Mesenteric fat pad (tissue), 1 donor: ENCODE measurements around the gene COL15A1. TPM values are rescaled to one million over a fixed set of nuclear protein-coding genes. Genes with fewer than 3 reads are reported as not detected.

ENCODE experiments used
- DNase-seq: peaks from one replicate; pipeline ENCODE4 v3.0.0-alpha.2; 2020; ENCODE audit warnings: low spot score
- total RNA-seq: library from RNA; stranded (reverse); fragmentation: NEBNext Ultra II Directional; extraction: Animal tissue kit (Norgen Biotek cat#: 25700); gene quantifications from one replicate; pipeline ENCODE4 v1.2.1, GENCODE V29; 2021
- donor health status: DM: yes; HTN: yes; CAD: no.

The COL15A1 gene
- total RNA-seq, 1 donor from 2014 or later, result 73.3 TPM

DNA sequence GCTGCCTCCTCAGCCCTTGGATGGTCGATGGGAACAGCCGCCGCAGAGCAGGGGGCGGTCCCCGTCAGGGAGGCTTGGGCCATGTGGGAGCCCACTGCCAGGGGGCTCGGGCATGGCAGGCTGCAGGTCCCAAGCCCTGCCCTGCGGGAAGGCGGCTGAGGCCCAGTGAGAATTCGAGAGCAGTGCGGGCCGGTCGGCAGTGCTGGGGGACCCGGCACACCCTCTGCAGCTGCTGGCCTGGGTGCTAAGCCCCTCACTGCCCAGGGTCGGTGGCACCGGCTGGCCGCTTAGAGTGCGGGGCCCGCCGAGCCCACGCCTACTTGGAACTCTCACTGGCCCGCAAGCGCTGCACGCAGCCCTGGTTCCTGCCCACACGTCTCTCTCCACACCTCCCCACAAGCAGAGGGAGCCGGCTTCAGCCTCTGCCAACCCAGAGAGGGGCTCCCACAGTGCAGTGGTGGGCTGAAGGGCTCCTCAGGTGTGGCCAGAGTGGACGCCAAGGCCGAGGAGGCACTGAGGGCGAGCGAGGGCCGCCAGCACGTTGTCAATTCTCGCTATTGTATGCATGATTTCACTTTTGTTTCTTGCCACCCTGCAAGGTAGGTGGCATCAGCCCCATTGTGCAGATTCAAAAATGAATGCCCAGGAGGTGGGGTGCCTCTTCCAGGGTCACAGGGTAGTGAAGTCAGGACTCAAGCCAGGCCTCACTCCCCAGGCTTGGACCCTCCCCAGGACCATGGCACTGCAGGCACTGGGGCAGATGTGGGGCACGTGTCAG, 48.6 kb downstream of the COL15A1 start:
- no peak for DNase-seq

- DNase-seq, result no peak
Measured at GRCh38 chr9:98992885-98993569, 49.3 kb downstream of the COL15A1 start.

GRCh38 chr9:98993570-98993945, 49.9 kb downstream of the COL15A1 start:
- no peak for DNase-seq

GRCh38 chr9:98994172-98995058, 50.7 kb downstream of the COL15A1 start:
- DNase-seq, result no peak

- no peak for DNase-seq
Measured at GRCh38 chr9:98995059-98995671, 51.5 kb downstream of the COL15A1 start.

DNA sequence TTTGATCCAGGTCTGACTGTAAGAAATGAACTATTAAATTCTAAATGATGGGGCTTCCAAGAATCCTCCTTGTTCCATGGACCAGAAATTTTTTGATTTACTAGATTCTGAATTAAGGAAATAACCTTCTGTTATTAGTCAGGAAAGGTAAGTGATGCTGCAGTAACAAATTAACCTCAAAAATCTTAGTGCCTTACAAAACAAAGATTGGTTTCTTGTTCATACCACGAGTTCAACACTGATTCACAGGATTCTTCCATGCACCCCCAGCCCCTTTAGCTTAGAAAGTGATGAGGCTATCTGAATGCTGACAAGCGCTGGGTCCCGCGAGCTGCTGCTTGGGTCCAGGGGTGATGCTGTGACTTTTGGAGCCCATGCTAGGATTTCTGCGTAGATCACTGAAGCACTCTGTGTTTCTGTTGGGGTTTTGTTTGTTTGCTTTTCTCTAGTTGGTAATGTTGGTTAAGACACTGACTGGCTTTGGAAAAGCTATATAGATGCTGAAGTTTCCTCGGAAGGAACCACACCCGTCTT, 52.3 kb downstream of the COL15A1 start:
- DNase-seq, result no peak

- no peak for DNase-seq
Measured at GRCh38 chr9:98997604-98998003, 53.9 kb downstream of the COL15A1 start.

DNA sequence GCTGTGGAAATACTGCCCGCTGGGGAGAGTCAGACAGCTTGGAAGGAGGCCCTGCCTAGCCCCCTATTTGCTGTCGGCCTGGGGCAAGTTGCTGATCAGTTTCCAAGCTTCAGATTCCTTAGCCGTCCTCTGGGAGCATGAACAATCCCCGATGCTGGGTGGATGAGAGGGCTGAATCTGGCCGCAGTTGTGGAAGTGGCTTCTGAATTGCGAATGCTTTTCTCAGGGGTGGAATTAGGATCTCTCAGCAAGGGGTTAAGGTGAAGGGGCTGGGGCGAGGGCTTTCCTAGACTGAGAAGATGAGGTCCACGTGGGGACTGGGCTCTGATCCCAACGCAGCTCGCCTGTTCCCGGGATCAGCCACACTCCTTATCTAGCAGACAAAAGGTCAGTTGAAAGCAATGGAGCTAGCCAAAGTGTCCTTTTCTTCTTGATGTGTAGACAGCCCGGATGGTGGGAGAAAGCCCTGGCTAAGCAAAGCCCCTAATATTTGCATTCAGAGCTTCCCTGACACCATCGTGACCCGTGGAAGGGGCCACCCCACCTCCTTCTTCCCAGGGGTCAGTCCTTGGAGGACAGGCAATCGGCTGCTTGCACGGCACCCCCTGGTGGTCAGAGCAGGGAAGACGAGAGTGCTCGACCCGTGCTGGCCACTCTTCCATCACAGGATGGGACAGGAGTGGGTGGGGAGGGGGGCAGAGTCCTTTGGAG, 54.9 kb downstream of the COL15A1 start:
- DNase-seq, result peak; percentile 95

DNA sequence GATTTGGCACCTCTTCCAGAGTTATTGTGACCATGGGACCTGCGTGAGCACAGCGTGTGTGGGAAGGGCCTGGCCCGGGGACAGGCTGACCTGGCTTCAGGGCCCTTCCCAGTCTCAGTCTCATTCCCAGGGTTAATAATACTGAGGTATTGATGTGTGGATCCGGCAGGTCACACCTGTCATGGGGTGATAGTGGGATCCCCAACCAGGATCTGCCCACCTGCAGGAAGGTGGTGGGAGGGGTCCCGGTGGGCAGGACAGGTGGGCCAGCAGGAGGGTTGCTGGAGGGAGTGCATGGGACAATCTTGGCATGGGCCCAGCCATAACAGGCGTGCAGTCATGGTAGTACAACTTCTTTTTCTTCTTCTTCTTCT, 55.4 kb downstream of the COL15A1 start:
- DNase-seq, result no peak

DNA sequence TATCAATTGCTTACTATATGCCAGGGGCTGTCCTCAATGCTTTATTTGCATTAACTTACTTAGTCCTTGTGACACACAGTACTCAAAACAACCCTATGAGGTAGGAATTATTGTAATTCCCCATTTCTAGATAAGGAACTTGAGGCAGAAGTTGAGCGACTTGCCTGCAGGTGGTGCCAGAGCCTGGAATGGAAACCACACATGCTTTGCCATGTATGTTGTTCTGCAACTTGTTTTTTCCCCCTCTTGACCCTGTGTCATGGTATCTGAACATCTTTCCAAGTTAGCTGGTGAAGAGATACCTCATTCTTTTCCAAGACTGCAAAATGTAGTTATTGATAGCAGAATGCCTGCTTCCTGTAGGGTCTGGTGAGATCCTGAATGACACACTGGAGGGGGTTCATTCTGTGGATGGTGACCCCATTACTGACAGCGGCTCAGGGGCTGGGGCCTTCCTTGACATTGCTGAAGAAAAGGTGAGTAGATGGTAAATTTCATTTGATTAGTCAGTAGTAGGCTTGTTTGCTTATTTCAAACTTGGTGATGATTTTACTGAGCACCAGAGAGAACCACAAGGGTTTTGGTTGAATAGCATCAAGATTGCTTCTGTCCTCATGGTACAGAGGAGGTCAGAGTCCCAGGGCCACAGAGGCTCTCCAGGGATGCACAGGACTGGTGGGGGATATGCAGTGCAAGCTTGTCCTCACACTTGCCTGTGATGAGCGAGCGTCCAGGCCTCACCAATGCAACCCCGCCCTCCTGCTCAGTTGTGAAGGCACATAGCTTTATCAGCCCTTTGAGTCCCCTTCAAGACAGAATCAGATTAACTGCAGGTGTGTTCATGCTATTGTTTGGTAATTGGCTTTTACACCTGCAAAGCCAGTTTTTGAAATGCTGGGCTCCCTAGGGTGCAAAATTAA, 57.0 kb downstream of the COL15A1 start:
- DNase-seq, result no peak

GRCh38 chr9:99001892-99002291, 58.2 kb downstream of the COL15A1 start:
- DNase-seq, result no peak

- DNase-seq, result no peak
Measured at GRCh38 chr9:99002706-99003105, 59.0 kb downstream of the COL15A1 start.

- DNase-seq, result no peak
Measured at GRCh38 chr9:99003308-99003707, 59.6 kb downstream of the COL15A1 start.

DNA sequence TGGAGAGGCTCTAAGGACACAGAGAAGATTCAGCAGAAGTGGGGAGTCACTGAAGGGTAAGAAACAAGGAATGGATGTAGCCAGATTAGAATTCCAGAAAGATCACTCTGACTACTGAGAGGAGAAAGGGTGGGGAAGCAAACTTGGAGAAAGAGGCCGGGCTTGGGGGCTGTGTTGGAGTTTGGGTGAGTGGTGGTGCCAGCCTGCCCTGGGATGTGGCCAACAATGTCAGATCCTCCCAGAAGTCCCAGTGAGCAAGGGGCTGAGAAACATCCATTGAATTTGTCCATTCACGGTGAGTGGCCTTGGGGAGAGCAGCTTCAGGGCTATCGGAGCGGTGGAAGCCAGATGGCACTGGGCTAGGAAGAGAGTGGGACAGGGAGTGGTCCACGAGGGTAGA, 60.4 kb downstream of the COL15A1 start:
- DNase-seq, result no peak

DNA sequence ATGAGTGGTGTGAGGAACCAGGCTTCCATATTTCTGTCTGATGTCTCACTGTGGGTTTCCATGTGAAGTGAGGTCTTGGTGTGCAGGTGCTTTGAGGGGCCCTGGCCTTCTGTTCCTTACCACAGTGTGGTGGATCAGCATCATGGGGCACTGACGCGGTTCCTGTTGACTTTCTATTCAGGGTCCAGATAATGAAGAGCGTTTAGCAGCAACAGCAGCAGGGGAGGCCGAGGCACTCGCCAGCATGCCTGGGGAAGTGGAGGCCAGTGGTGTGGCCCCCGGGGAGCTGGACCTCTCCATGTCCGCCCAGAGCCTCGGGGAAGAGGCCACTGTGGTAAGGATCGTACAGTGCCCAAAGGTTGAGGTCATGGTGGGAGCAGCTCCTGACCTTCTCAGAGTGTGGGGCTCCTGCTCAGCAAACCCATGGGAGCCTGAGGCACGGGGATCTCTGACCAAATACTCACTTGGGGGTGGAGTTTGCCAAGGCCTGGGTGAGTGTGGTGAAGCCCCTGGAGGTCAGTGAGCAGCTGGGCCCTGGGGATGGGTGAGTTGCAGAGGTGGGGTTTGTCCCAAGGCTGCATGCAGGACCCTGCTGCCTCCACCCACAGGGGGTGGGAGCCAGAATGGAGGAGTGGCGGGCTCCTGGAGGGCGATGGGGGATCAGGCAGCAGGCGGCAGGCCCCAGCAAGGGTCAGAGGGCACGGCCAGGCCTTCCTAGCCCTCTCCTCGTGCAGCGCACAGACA, 61.2 kb downstream of the COL15A1 start:
- DNase-seq, result no peak

- no peak for DNase-seq
Measured at GRCh38 chr9:99005651-99006050, 61.9 kb downstream of the COL15A1 start.

DNA sequence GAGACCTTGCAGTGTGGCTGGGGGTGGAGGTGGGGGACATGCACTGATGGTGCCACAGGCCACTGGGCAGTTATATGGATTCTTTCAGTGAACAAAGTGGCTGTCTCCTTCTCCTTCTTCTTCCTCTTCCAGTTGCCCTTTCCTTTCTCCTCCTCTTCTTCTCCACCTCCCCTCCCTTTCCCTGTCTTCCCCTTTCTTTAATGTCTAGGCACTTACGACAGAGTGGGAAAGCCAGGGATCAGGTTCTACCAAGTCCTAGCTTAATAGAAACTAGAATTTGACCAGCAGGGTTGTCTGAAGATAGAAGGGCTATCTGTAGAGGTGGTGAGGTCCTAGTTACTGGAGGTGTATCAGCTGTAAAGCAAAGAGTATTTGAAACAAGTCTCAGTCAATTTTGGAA, 62.8 kb downstream of the COL15A1 start:
- DNase-seq, result no peak

DNA sequence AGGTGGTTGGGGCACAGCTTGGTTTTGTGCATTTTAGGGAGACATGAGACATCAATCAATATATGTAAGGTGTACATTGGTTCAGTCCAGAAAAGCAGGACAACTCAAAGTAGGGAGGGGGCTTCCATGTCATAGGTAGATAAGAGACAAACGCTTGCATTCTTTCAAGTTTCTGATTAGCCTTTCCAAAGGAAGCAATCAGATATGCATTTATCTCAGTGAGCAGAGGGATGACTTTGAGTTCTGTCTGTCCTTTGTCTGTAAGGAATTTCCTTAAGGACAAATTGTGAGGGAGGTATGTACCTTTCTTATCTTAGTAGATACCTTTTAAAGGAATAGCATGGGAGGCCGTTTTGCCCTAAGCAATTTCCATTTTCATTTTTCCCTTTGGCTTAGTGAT, 63.3 kb downstream of the COL15A1 start:
- no peak for DNase-seq

- DNase-seq, result no peak
Measured at GRCh38 chr9:99008203-99008602, 64.5 kb downstream of the COL15A1 start.
